ENCODE data around the gene MELTF.
"Not testable (repeated sequence)": the region's sequence is repeated elsewhere in the genome, so short reads cannot be mapped to it uniquely, and the experiment has no call there.

MELTF gene

GRCh38 chr3:197029511-197030167 is at the start of gene MELTF:
Gene MELTF (minus strand): TSS chr3:197029817. CDS start chr3:197029702, 115 bp downstream.
- no peak for FAIRE-seq
- peak; percentile 22 for DNase-seq (ENCODE audit: low spot score)

DNA sequence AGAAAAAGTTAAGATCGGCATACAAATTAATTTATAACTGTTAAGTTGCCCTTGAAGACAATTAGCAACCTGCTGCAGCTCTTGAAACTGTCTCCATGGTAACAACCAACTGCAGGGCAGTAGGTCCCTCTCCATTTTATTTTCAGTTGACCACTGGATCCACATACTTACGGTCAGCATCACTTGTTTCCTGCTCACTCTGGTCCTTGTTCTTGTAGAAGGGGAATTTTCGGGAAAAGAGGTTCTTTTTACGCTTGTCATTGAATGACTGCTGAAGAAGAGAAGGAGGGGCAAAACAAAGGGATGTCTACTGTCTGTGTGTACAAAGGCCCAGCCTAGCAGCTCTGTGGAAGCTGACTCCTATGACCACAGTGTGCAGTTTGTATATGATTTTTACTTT is 46.8 kb upstream of the MELTF start:
- DNase-seq (ENCODE audit: low spot score) = no peak
- no peak for FAIRE-seq

- DNase-seq (ENCODE audit: low spot score) (no peak), FAIRE-seq (no peak)
Observed at GRCh38 chr3:197068077-197068476, 38.5 kb upstream of the MELTF start.

DNA sequence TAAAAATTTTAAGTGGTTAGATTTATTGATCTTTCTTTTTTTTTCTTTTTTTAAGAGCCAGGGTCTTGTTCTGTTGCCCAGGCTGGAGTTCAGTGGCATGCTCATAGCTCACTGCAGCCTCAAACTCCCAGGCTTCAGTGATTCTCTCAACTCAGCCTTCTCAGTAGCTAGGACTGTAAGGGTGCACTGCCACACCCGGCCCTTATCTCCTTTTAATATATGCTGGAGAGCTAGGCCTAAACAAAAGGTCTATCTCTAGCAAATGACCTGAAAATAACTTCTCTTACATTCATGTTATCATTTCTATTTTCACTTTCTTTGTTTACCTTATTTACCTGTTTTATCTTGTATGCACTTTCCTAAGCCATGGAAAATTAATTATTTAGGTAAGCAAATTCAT is 35.2 kb upstream of the MELTF start:
- DNase-seq (ENCODE audit: low spot score) (no peak), FAIRE-seq (no peak)

GRCh38 chr3:197062446-197062845 is 32.8 kb upstream of the MELTF start:
- FAIRE-seq (no peak), DNase-seq (ENCODE audit: low spot score) (no peak)

GRCh38 chr3:197051637-197052036 is 22.0 kb upstream of the MELTF start:
- not testable (repeated sequence) for DNase-seq (ENCODE audit: low spot score); FAIRE-seq

DNA sequence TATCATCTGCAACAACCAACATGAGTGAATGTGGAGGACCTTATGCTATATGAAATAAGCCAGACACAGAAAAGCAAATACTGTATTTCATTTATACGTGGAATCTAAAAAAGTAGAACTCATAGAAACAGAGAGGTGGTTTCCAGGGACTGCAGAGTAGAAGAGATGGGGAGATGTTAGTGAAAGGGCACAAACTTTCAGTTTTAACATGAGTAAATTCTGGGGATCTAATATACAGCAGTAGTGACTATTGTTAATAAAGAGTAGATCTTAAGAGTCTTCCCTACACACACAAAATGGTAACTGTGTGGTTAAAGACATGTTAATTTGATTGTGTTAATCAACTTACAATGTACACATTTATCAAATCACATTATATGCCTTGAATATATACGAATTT is 20.9 kb upstream of the MELTF start:
- no peak for FAIRE-seq

GRCh38 chr3:197042539-197042938 is 12.9 kb upstream of the MELTF start:
- FAIRE-seq (no peak), DNase-seq (ENCODE audit: low spot score) (no peak)

More for the DNA sequence above, 20.9 kb upstream of the MELTF start:
- DNase-seq (ENCODE audit: low spot score) = no peak

DNA sequence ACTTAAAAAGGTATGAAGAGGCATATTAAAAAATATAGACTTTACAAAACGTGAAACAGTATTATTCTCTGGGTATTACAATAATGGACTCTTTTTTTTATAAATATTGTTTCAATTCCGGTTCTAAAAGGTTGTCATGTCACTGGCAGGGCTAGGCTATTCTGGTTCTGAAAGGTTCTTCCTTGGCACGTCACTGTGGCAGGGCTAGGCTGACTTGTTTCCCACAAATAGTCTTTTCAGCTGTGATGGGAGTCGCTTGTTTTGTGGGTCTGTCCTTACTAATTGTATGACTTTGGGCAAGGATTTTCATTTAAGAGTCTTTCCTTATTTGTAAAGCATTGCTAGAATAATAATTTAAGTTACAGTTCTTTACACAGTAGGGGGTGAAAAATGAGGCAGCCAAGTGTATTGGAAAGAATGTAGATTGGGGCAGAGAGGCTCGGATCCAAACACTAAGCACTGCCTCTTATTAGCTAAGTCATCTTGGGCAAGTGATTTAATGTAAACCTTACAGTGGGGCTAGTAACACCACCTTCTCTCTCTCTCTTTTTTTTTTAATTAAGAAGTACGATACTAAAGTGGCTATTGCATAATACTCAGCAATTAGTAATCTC is 12.4 kb upstream of the MELTF start:
- no peak for FAIRE-seq
- DNase-seq (ENCODE audit: low spot score) = no peak

DNA sequence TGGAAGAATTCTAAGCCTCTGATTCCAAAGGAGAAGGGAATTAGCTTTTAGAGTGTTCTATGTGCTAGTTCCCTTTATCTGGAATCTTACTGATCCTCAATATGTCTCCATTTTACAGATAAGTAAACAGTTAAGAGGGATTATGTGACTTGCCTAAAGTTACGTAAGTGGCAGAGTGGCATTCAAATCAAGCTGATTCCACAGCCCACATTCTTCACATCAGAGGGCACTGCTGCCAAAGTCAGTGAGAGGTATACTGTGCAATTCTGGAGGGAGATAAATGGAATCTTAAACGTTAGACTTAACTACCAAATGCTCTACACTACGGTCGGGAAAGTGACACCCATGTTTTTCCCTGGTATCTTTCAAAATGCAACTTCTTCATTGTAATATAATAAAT is 11.0 kb upstream of the MELTF start:
- FAIRE-seq = no peak
- no peak for DNase-seq (ENCODE audit: low spot score)

GRCh38 chr3:197038679-197039462 is 9.3 kb upstream of the MELTF start:
- DNase-seq (ENCODE audit: low spot score) (no peak), FAIRE-seq (no peak)

GRCh38 chr3:197035577-197035976 is 6.0 kb upstream of the MELTF start:
- no peak for DNase-seq (ENCODE audit: low spot score)

DNA sequence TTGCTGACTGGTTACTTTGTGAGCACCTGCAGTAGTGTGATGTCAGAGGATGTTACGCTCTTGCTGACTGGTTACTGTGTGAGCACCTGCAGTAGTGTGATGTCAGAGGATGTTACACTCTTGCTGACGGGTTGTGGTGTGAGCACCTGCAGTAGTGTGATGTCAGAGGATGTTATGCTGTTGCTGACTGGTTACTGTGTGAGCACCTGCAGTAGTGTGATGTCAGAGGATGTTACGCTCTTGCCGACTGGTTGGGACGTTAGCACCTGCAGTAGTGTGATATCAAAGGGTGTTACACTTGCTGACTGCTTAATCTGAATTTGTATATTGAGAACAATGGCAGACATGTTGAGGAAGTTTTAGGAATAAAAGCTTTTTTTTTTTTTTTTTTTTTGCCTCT is 5.2 kb upstream of the MELTF start:
- not testable (repeated sequence) for DNase-seq (ENCODE audit: low spot score); FAIRE-seq

More at GRCh38 chr3:197035577-197035976, 6.0 kb upstream of the MELTF start:
- FAIRE-seq = no peak

GRCh38 chr3:197033764-197034163 is 4.1 kb upstream of the MELTF start:
- not testable (repeated sequence) for FAIRE-seq; DNase-seq (ENCODE audit: low spot score)

DNA sequence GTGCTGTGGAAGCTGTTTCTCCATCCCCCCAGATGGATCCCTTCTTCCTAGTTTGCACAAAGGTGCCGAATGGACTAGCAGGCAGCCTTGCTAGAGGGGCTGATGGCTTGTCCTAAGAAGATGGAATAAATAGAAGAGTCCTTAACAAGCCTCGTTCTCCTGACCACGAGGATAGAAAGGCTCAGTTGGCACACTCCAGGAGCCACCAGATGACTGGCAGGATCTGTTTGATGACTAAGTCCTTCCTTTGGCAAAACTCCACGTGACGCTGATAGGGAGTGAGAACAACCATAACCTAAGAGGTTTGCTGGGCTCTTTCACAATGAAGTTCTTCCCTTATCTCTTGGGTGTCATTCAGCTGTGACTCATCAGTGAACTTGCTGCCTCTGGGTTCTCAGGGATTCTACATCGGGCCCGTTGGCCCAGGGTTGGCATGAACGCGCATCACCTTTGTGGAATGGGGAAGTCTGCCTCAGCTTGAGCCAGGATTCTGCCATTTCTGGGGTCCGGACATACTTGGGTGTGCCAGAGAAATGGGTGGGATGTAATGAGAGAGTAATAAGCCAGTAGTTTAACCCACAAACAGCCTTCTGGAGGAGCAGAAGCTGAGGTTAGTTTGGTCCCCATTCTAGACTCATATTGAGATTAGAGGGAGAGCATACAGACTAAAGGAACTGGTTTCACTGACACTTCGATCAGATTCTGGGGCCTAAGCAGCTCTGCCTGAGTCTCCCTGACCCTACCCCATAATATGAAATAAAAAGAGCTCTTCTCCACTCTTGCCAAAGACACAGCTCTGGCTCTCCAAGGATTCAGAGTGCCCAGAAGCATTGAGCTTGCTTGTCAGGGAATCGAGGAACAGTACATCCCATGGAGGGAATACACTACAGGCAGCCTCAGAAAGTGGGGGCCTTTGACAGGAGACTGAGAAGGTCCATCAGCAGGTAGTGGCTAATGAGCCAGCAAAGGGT is 2.0 kb upstream of the MELTF start:
- DNase-seq (ENCODE audit: low spot score) (peak; percentile 100), FAIRE-seq (peak; percentile 95)

DNA sequence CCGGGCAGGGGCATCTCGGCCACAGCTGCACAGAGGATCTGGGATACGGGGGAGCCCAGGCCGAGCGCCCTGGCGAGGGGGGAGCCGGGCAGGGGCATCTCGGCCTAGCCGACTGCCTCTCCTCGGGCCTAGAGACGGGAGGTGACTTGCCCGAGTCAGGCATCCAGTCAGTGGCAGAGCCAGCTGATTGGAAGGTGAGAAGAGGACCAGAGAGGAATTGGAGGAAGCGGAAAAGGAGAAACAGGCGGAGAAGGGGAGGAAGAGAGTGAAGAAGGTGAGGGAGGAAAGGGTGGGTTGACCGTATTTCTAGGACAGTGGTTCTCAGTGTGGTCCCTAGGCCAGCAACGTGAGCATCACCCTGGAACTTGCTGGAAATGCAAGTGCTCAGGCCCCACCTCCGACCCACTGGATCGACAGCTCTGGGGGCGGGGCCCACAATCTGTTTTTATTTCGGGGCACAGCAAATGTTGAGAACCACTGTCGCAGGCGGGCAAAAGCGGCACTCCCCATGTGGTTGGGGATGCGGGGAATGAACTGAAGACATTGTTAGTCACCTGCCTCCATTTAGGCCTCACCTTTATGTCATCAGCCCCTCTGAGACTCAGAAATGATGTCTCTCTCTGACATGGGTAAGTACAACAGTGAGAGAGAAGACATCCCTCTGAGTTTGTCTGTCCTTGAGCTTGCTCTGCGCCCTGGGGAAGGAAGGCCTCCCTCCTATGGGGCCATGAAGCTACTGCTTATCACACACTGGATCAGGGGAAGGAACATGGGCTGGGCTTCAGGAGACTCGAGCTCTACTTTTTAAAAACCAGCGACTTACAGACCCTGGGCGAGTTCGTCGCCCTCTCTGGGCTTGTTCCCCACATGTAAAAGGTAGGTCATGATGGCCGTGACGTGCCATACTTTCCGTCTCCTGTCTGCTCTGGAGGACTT is 1.0 kb upstream of the MELTF start:
- FAIRE-seq (no peak), DNase-seq (ENCODE audit: low spot score) (no peak)

GRCh38 chr3:197028728-197029510 is 698 bp downstream of the MELTF start:
- DNase-seq (ENCODE audit: low spot score) (no peak), FAIRE-seq (no peak)

DNA sequence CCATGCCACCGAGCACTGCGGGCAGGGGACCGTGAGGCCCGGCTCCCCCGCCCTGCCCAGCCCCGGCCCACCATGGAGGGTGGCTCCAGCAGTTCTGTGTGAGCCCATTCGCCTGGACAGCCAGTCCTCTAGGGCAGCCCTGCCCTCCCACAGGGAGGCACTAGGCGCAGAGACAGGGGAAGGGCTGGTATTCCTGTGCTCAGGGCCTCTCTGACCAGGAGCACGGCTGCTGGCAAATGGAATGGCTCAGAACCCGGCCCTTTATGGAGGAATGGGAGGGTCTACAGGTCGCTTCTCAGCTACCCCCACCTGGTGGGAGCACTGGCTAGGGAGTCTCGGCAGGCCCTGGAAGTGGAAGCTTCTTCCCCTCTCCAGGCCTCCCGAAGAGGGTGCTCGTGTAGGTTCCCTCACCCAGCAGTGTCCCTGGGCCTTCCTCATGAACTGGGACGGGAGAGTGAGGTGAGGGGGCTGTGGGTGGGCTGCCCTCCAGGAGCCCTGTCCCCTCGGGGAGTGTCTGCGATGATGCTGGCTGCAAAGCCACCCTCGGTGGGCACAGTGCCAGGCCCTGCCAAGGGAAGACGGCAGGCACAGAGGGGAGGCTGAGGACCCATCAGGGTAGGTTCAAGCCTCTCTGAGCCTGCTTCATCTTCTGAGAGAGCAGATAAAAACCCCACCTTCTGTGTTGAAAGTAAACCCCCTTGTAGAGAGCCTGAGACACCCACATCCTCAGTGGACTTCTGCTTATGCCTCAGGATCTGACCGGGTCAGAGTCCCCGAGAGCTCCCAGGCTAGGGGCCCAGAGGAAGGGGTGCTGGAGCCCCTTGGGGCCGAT is 1.5 kb downstream of the MELTF start:
- FAIRE-seq = no peak

More for the DNA sequence above, 1.5 kb downstream of the MELTF start:
- DNase-seq (ENCODE audit: low spot score) = no peak

Data from RCC 7860 (cell line).